Mucosa of descending colon (tissue), 3 donors: Measurements from ENCODE around the gene PKDREJ. TPM values are rescaled to one million over a fixed set of nuclear protein-coding genes. Genes with fewer than 3 reads are reported as not detected.
A peak's percentile ranks its signal among the peaks of the same experiment; 100 is the strongest.

ENCODE experiments used
- ATAC-seq: fragments of 200-7000 bp; cut with Tn5 transposase; one replicate; pipeline ENCODE4 v1.9.1; 2020; ENCODE audit warnings: mild to moderate bottlenecking, moderate library complexity
- DNase-seq, 3 donors: peaks; one replicate each; pipeline ENCODE4 v3.0.0-alpha.2; 2020
- H3K36me3 ChIP-seq: fragments of 200-600 bp; one replicate; pipeline ENCODE4 v1.8.0; 2021; ENCODE audit warnings: low read depth, mild to moderate bottlenecking
- H3K4me1 ChIP-seq: fragments of 200-600 bp; one replicate; pipeline ENCODE4 v1.8.0; 2021; ENCODE audit warnings: low read depth, mild to moderate bottlenecking
- H3K4me3 ChIP-seq: fragments of 200-600 bp; one replicate; pipeline ENCODE4 v1.8.0; 2021; ENCODE audit warnings: mild to moderate bottlenecking
- H3K9me3 ChIP-seq: fragments of 200-600 bp; one replicate; pipeline ENCODE4 v1.8.0; 2021; ENCODE audit warnings: mild to moderate bottlenecking
- CTCF ChIP-seq: fragments of 200-600 bp; IDR thresholded peaks from one replicate; pipeline ENCODE4 v1.8.0; 2022; ENCODE audit warnings: antibody characterized with exemption, mild to moderate bottlenecking
- intact Hi-C, 2 donors: fragments of 100-400 bp; cut with DNase I in 1 of 2; cut with micrococcal nuclease in 1 of 2; formaldehyde crosslinking; loops; one replicate each; pipeline versions ENCODE4 v1.11.0 to v1.11.1; 2022; cut with DNase I, micrococcal nuclease
- total RNA-seq, 3 donors: library from RNA; stranded (reverse); fragmentation: NEBNext Ultra II Directional in 2 of 3; extraction: Animal tissue kit (Norgen Biotek cat#: 25700) in 2 of 3; gene quantifications; one replicate each; pipeline versions ENCODE4 v1.2.1 to v1.2.4, GENCODE V29; 2021 to 2023
- donor health status: DM: no; HTN: no; CAD: no; lungs with moderate emphysema.
- donor health status: DM: no; HTN: no; CAD: no.
- donor health status: DM: no; HTN: yes; CAD: no.

PKDREJ gene
- total RNA-seq, 3 donors from 2014 or later: 0.35 to 0.75 (median 0.36) TPM

- Histone ChIP-seq H3K36me3 (no peaks in the 10 kb centered on the region), H3K4me1 (peaks cover 5% of the 10 kb centered on the region), H3K4me3 (no peak overlapping the region), H3K9me3 (no peaks in the 10 kb centered on the region)
- ATAC-seq (no peak), DNase-seq (peak in 1 of 3 donors; percentile 56)
- intact Hi-C loops: no loop called here
- TF ChIP-seq CTCF: no peak
These were observed 17.6 kb downstream of the PKDREJ start for GRCh38 chr22:46245511-46245910.

- Histone ChIP-seq H3K4me1 (peaks cover 5% of the 10 kb centered on the region), H3K36me3 (no peaks in the 10 kb centered on the region), H3K4me3 (no peak overlapping the region), H3K9me3 (no peaks in the 10 kb centered on the region)
- ATAC-seq (no peak), DNase-seq (no peak)
- no peak for TF ChIP-seq CTCF
- intact Hi-C loops: no loop called here
These were observed 18.4 kb downstream of the PKDREJ start for GRCh38 chr22:46244771-46245170.

- no peaks in the 10 kb centered on the region for H3K4me1 ChIP-seq
- no peak overlapping the region for H3K4me3 ChIP-seq
- no peaks in the 10 kb centered on the region for H3K9me3 ChIP-seq
- no peak for DNase-seq
- TF ChIP-seq CTCF: no peak
- intact Hi-C loops: no loop called here
- peaks cover 3% of the 10 kb centered on the region for H3K36me3 ChIP-seq
- ATAC-seq: no peak
These were observed 21.1 kb downstream of the PKDREJ start for GRCh38 chr22:46242076-46242475.

GRCh38 chr22:46241396-46242007 is 21.6 kb downstream of the PKDREJ start:
- DNase-seq (no peak), ATAC-seq (no peak)
- intact Hi-C loops: no loop called here
- TF ChIP-seq CTCF: no peak
- Histone ChIP-seq H3K4me1 (no peaks in the 10 kb centered on the region), H3K4me3 (no peak overlapping the region), H3K36me3 (peaks cover 3% of the 10 kb centered on the region), H3K9me3 (no peaks in the 10 kb centered on the region)

GRCh38 chr22:46240907-46241306 is 22.2 kb downstream of the PKDREJ start:
- intact Hi-C loops: no loop called here
- no peak for TF ChIP-seq CTCF
- Histone ChIP-seq H3K4me3 (no peak overlapping the region), H3K4me1 (no peaks in the 10 kb centered on the region), H3K9me3 (no peaks in the 10 kb centered on the region), H3K36me3 (peaks cover 3% of the 10 kb centered on the region)
- ATAC-seq (no peak), DNase-seq (no peak)

- H3K36me3 ChIP-seq: peaks cover 5% of the 10 kb centered on the region
These were observed 22.6 kb downstream of the PKDREJ start for GRCh38 chr22:46240506-46240905.

More at GRCh38 chr22:46240506-46240905, 22.6 kb downstream of the PKDREJ start:
- intact Hi-C loops: no loop called here
- DNase-seq (no peak), ATAC-seq (no peak)
- no peaks in the 10 kb centered on the region for H3K9me3 ChIP-seq
- TF ChIP-seq CTCF: no peak
- H3K4me3 ChIP-seq: no peak overlapping the region
- H3K4me1 ChIP-seq: no peaks in the 10 kb centered on the region
